ENCODE results near the gene RAD9B.

DNA sequence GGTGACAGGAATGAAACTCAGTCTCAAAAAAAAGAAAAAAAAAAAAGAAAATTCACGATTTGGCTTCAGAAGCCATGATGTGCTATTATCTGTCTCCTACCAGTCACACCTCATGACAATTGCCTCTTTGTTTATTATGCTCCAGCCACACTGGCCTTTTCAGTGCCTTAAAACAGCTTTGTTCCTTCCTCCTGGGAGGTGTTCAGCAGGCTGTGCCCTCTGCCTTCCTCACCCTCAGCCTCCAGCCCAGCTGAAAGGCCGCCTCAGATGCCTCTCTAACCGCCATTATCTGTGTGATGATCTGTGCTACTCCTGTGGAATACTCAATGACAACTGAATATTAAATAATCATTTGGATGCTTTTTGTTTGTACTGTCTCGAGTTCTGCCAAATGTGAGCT is 43.4 kb upstream of the RAD9B start:
- TF ChIP-seq, protein P1, sequence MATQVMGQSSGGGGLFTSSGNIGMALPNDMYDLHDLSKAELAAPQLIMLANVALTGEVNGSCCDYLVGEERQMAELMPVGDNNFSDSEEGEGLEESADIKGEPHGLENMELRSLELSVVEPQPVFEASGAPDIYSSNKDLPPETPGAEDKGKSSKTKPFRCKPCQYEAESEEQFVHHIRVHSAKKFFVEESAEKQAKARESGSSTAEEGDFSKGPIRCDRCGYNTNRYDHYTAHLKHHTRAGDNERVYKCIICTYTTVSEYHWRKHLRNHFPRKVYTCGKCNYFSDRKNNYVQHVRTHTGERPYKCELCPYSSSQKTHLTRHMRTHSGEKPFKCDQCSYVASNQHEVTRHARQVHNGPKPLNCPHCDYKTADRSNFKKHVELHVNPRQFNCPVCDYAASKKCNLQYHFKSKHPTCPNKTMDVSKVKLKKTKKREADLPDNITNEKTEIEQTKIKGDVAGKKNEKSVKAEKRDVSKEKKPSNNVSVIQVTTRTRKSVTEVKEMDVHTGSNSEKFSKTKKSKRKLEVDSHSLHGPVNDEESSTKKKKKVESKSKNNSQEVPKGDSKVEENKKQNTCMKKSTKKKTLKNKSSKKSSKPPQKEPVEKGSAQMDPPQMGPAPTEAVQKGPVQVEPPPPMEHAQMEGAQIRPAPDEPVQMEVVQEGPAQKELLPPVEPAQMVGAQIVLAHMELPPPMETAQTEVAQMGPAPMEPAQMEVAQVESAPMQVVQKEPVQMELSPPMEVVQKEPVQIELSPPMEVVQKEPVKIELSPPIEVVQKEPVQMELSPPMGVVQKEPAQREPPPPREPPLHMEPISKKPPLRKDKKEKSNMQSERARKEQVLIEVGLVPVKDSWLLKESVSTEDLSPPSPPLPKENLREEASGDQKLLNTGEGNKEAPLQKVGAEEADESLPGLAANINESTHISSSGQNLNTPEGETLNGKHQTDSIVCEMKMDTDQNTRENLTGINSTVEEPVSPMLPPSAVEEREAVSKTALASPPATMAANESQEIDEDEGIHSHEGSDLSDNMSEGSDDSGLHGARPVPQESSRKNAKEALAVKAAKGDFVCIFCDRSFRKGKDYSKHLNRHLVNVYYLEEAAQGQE (IDR thresholded peaks at IDR 0.05), result no peak
- TF ChIP-seq, protein P2, sequence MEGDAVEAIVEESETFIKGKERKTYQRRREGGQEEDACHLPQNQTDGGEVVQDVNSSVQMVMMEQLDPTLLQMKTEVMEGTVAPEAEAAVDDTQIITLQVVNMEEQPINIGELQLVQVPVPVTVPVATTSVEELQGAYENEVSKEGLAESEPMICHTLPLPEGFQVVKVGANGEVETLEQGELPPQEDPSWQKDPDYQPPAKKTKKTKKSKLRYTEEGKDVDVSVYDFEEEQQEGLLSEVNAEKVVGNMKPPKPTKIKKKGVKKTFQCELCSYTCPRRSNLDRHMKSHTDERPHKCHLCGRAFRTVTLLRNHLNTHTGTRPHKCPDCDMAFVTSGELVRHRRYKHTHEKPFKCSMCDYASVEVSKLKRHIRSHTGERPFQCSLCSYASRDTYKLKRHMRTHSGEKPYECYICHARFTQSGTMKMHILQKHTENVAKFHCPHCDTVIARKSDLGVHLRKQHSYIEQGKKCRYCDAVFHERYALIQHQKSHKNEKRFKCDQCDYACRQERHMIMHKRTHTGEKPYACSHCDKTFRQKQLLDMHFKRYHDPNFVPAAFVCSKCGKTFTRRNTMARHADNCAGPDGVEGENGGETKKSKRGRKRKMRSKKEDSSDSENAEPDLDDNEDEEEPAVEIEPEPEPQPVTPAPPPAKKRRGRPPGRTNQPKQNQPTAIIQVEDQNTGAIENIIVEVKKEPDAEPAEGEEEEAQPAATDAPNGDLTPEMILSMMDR (IDR thresholded peaks at IDR 0.05), result no peak
- TF ChIP-seq HDAC2 (IDR thresholded peaks at IDR 0.05), result no peak
- no peak for TF ChIP-seq POLR2A (IDR thresholded peaks at IDR 0.05; ENCODE audit: low read length)
- no peak for TF ChIP-seq EP300 (IDR thresholded peaks at IDR 0.05)
- no peak for TF ChIP-seq CHD4 (IDR thresholded peaks at IDR 0.05; ENCODE audit: borderline replicate concordance)
- no peak for TF ChIP-seq NPAS2 (CRISPR knock-in tag; IDR thresholded peaks at IDR 0.05; ENCODE audit: borderline replicate concordance)
- no peak for TF ChIP-seq TFCP2L1 (CRISPR knock-in tag; IDR thresholded peaks at IDR 0.05)
- TF ChIP-seq, protein P3, sequence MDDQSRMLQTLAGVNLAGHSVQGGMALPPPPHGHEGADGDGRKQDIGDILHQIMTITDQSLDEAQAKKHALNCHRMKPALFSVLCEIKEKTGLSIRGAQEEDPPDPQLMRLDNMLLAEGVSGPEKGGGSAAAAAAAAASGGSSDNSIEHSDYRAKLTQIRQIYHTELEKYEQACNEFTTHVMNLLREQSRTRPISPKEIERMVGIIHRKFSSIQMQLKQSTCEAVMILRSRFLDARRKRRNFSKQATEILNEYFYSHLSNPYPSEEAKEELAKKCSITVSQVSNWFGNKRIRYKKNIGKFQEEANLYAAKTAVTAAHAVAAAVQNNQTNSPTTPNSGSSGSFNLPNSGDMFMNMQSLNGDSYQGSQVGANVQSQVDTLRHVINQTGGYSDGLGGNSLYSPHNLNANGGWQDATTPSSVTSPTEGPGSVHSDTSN (IDR thresholded peaks at IDR 0.05), result no peak
- TF ChIP-seq, protein P4, sequence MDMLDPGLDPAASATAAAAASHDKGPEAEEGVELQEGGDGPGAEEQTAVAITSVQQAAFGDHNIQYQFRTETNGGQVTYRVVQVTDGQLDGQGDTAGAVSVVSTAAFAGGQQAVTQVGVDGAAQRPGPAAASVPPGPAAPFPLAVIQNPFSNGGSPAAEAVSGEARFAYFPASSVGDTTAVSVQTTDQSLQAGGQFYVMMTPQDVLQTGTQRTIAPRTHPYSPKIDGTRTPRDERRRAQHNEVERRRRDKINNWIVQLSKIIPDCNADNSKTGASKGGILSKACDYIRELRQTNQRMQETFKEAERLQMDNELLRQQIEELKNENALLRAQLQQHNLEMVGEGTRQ (IDR thresholded peaks at IDR 0.05), result no peak
- TF ChIP-seq, protein P5, sequence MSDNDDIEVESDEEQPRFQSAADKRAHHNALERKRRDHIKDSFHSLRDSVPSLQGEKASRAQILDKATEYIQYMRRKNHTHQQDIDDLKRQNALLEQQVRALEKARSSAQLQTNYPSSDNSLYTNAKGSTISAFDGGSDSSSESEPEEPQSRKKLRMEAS (IDR thresholded peaks at IDR 0.05), result no peak
